Activated naive CD4-positive, alpha-beta T cell treated with anti-CD3 and anti-CD28 coated beads, Interleukin-2, amount 10 ng/mL, durations not matched to agents 7 days and 5 days (primary cell): ENCODE results near the gene KCNJ3.

Experiments
- CTCF ChIA-PET: fragments of 350-600 bp; sonication (Branson Sonifier 250); formaldehyde crosslinking; loops from one replicate; lab custom pipeline; 2021; ENCODE audit warnings: antibody characterized with exemption; lab: Charles Lee
- DNase-seq: peaks from one replicate; pipeline ENCODE4 v3.0.0-alpha.2; 2020
- H3K27ac Mint-ChIP-seq: one replicate; pipeline ENCODE4 v1.8.0; 2021; ENCODE audit warnings: mild to moderate bottlenecking, moderate library complexity, mixed read lengths
- H3K27me3 Mint-ChIP-seq: one replicate; pipeline ENCODE4 v1.8.0; 2021; ENCODE audit warnings: mild to moderate bottlenecking, mixed read lengths
- H3K36me3 Mint-ChIP-seq: one replicate; pipeline ENCODE4 v1.8.0; 2021; ENCODE audit warnings: mixed read lengths
- H3K4me1 Mint-ChIP-seq: one replicate; pipeline ENCODE4 v1.8.0; 2021; ENCODE audit warnings: mixed read lengths
- H3K4me3 Mint-ChIP-seq: one replicate; pipeline ENCODE4 v1.8.0; 2021; ENCODE audit warnings: mild to moderate bottlenecking, moderate library complexity, mixed read lengths
- H3K9me3 Mint-ChIP-seq: one replicate; pipeline ENCODE4 v1.8.0; 2021; ENCODE audit warnings: mixed read lengths

The KCNJ3 gene

DNA sequence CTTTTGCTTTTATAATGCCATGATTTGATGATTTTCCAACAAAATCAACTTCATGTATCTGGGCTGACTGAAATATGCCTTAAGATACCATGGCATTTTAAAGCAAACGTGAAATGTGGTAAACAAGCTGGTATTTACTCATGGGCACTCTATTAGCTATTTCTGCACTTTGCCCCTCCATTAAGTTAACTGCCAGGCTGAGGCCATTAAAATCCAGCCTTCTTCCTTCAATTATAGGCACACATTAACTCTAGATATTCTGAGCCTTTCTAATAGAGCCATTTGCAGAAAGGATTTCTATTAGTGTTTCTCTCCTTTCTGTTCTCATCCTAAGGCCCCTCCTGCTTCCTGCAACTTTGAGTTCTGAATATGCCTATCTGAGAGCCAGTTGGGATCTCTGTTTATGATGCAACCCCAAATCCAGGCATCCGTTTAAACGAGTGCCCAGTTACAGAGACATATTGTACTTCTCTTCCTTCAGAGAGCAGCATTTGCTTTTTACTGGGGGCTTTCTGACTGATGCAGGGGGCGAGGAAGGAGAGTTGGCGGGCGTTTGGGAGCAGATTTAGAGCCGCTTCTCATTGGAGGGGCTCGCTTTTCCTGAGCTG, 1.6 kb upstream of the KCNJ3 start:
- Mint-ChIP-seq H3K27me3 (peaks cover 35% of the 10 kb centered on the region), H3K9me3 (no peaks in the 10 kb centered on the region), H3K36me3 (no peaks in the 10 kb centered on the region), H3K4me1 (no peaks in the 10 kb centered on the region), H3K27ac (no peak overlapping the region), H3K4me3 (no peak overlapping the region)
- CTCF ChIA-PET = no interaction called here
- no peak for DNase-seq

DNA sequence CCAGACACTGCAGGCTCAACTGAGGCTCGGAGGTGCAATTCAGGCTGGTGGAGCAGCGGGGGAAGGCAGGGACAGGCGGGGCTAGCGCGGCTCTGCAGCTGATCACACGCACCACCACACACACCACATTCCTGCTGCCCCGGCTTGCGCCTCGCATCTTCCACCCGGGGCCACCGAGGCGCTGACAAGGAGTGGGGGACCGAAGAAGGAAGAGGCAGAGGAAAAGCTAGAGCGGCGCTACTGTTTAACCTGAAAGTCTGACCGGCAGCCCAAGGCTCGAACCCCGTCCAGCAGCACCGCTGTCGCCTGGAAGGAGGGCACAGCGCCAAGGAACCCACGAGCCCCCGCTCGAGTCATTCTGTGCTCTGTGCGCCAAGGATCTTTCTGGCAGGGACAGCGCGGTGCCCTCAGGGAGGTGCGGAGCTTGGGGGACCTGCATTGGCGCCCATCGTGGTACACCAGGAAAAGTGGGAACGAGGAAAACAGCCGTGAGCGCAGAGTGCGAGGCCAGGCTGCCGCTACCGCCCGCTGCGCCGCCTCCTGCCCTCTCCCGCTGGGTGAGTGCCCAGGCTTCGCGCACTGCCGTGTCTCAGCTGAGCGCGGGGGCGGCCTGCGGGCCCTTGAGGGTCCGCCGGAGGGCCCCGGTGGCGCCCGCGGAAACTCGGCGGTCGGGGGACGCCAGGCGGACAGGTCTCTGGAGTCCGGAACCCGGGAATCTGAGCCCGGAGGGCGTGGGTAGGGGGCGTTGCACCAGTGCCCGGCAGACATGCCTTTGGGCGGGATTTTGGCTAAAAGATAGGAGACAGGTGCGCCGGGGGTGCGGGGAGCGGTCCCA, 860 bp upstream of the KCNJ3 start:
- no peak overlapping the region for H3K4me3 Mint-ChIP-seq
- no peaks in the 10 kb centered on the region for H3K4me1 Mint-ChIP-seq
- H3K27ac Mint-ChIP-seq = peak overlapping the region; percentile 28
- no peaks in the 10 kb centered on the region for H3K9me3 Mint-ChIP-seq
- H3K36me3 Mint-ChIP-seq = no peaks in the 10 kb centered on the region
- peaks cover 35% of the 10 kb centered on the region for H3K27me3 Mint-ChIP-seq
- no peak for DNase-seq
- CTCF ChIA-PET = no interaction called here

DNA sequence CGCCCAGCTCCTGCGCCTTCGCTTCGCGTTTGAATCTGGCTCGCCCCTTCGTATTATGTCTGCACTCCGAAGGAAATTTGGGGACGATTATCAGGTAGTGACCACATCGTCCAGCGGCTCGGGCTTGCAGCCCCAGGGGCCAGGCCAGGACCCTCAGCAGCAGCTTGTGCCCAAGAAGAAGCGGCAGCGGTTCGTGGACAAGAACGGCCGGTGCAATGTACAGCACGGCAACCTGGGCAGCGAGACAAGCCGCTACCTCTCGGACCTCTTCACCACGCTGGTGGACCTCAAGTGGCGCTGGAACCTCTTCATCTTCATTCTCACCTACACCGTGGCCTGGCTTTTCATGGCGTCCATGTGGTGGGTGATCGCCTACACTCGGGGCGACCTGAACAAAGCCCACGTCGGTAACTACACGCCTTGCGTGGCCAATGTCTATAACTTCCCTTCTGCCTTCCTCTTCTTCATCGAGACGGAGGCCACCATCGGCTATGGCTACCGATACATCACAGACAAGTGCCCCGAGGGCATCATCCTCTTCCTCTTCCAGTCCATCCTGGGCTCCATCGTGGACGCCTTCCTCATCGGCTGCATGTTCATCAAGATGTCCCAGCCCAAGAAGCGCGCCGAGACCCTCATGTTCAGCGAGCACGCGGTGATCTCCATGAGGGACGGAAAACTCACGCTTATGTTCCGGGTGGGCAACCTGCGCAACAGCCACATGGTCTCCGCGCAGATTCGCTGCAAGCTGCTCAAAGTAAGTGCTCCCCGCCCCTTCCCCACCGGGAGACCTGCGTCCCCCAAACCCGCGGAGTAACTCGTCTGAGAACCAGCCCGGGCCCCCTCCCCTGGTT, 453 bp downstream of the KCNJ3 start:
- CTCF ChIA-PET = no interaction called here
- no peak overlapping the region for H3K27ac Mint-ChIP-seq
- H3K4me3 Mint-ChIP-seq = no peak overlapping the region
- H3K4me1 Mint-ChIP-seq = no peaks in the 10 kb centered on the region
- H3K9me3 Mint-ChIP-seq = no peaks in the 10 kb centered on the region
- no peak for DNase-seq
- peaks cover 35% of the 10 kb centered on the region for H3K27me3 Mint-ChIP-seq
- no peaks in the 10 kb centered on the region for H3K36me3 Mint-ChIP-seq

DNA sequence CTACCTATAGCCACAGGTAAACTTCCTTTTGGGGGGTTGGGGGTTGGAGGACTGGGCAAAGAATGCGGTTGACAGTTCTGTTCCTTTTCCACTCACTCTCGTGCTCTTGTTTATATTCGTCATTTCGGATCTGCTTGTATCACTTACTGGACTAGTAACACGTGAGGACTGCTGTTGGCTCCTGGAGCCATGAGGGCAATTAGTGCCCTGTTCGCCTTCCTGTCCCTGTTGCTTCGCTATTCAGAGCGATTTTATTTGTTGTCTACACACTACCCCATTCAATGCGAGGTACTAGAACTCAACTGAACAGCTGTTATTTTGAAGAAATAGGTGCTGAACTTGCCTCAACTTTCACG, 1.1 kb downstream of the KCNJ3 start:
- Mint-ChIP-seq H3K27ac (peak overlapping the region; percentile 1), H3K27me3 (peaks cover 35% of the 10 kb centered on the region), H3K4me1 (no peaks in the 10 kb centered on the region), H3K9me3 (no peaks in the 10 kb centered on the region), H3K36me3 (no peaks in the 10 kb centered on the region), H3K4me3 (no peak overlapping the region)
- CTCF ChIA-PET = no interaction called here
- no peak for DNase-seq

DNA sequence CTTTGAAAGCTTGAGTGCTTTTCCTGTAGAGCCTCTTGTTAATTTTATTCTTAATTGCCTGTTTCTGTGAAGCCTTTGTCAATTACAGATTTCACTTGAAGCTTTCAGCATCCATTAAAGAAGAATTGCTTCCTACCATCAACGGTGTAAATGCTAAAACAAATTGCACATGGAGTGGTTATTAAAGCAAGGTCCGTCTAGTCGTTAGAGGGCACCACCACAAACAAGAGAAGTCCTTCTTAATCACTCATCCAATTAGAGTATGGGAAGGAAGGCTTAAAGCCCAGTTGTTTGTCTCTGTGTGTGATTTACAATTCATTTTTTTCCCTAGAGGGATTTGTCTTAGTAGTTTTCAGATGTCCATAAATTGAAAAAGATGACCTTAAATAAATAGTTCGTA, 1.6 kb downstream of the KCNJ3 start:
- Mint-ChIP-seq H3K27me3 (peaks cover 35% of the 10 kb centered on the region), H3K36me3 (no peaks in the 10 kb centered on the region), H3K9me3 (no peaks in the 10 kb centered on the region), H3K4me3 (no peak overlapping the region), H3K4me1 (no peaks in the 10 kb centered on the region), H3K27ac (no peak overlapping the region)
- CTCF ChIA-PET = no interaction called here
- no peak for DNase-seq

DNA sequence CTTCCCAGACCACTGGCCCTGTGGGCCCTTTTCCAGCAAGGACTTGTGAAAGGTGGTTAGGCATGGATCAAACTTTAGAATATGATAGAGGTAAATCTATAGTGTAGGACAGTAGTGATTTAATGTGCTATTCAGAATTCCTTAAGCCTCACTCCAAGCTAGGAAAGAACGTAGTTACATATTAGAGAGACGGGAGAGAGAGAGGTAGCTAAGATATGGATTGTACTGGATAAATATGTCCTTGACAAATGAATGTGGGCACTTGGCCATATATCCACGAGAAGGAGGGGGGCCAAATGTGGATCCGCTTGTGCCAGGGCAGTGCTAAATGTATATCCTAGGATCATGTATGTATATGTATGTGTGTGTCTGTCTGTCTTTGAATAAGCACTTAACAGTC, 6.5 kb downstream of the KCNJ3 start:
- CTCF ChIA-PET = no interaction called here
- H3K9me3 Mint-ChIP-seq = no peaks in the 10 kb centered on the region
- no peak for DNase-seq

DNA sequence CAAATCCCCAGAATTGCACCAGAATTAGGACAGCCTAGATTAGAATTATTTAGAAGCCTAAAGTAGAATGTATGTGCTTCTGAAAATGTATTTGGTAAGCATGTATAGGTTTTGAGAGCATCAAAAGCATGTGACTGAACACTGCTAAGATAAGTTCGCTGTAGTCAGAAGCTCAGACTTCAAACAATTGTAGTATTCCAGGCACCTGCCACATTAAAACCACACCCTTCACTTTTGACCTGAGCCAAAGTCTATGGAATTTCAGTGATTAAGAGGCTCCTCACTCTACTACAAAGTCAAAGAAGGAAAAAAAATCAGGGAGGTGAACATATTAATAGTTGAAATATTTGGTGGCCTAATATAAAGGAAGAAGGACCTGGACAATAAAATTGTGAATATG, 8.2 kb downstream of the KCNJ3 start:
- Mint-ChIP-seq H3K27ac (no peak overlapping the region), H3K4me3 (no peak overlapping the region), H3K9me3 (no peaks in the 10 kb centered on the region), H3K27me3 (no peaks in the 10 kb centered on the region), H3K36me3 (no peaks in the 10 kb centered on the region), H3K4me1 (no peaks in the 10 kb centered on the region)
- no peak for DNase-seq
- CTCF ChIA-PET = no interaction called here

More for the DNA sequence above, 6.5 kb downstream of the KCNJ3 start:
- Mint-ChIP-seq H3K27me3 (no peaks in the 10 kb centered on the region), H3K36me3 (no peaks in the 10 kb centered on the region), H3K27ac (no peak overlapping the region), H3K4me3 (no peak overlapping the region), H3K4me1 (no peaks in the 10 kb centered on the region)

DNA sequence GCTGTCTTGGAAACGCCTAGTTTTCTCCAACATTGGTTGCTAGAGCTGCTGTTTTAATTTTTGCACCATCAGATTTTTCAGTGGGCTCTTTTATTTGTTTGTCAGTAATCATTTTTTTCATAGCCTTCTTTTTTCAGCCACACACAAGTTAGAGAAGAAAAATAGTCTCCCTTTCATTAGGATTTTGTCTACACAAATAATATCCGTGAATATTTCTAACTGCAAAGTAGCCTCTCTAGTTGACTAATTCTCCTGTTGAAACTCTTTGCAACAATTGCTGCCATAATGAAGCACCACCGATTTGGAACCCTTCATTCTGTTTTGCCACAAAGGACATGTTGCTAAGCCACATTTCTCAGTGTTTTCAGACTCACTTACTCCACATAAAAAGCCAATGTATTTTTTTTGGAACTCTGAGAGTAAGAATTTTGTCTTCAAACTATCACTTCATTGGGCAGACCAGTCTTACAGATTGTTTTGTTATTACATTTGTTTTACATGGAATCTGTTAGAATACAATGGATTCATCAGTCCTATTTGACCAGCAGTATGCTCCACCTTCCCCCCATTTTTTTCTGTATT, 9.6 kb downstream of the KCNJ3 start:
- DNase-seq = no peak
- no peaks in the 10 kb centered on the region for H3K27me3 Mint-ChIP-seq

DNA sequence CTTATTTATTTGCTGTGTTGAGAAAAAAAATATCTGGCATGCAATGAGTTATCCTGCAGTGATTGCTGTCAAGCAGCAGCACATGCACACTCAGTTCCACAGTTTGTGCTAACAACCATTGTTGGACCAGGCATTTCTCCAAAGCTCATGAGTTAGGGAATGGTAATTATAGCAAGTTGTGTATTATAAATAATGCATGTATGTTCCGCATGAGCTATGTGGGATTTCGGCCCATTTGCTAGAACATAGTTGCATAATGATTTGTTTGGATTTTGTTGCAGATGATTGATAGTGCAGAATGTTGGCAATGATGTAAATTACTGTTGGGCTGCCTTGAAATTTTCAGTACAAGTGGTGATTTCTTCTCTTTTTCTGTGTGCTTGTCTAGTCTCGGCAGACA, 10.7 kb downstream of the KCNJ3 start:
- no peaks in the 10 kb centered on the region for H3K9me3 Mint-ChIP-seq
- H3K36me3 Mint-ChIP-seq = no peaks in the 10 kb centered on the region
- no peaks in the 10 kb centered on the region for H3K27me3 Mint-ChIP-seq
- H3K27ac Mint-ChIP-seq = no peak overlapping the region
- DNase-seq = no peak
- CTCF ChIA-PET = no interaction called here
- H3K4me1 Mint-ChIP-seq = no peaks in the 10 kb centered on the region
- no peak overlapping the region for H3K4me3 Mint-ChIP-seq

More for the DNA sequence above, 9.6 kb downstream of the KCNJ3 start:
- Mint-ChIP-seq H3K9me3 (no peaks in the 10 kb centered on the region), H3K36me3 (no peaks in the 10 kb centered on the region), H3K4me1 (no peaks in the 10 kb centered on the region), H3K4me3 (no peak overlapping the region), H3K27ac (no peak overlapping the region)
- CTCF ChIA-PET = no interaction called here

DNA sequence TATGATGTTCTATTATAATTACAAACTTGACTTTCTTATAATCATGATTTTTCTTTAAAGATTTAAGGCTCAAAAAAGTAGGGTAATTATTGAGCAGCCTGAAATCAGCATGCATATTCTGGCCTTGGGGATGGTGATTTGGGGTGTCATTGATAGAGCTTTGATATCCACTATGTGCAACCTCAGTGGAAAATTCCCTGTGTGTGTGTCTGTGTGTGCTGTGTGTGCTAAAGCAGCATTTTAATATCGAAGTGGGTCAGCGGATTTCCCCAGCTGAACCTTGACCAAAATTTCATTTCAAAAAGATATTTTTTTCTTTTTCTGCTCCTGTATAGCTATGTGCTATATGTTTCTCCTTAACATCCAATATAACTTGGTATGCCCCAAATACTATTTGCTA, 11.6 kb downstream of the KCNJ3 start:
- no peaks in the 10 kb centered on the region for H3K36me3 Mint-ChIP-seq
- H3K9me3 Mint-ChIP-seq = no peaks in the 10 kb centered on the region
- CTCF ChIA-PET = no interaction called here
- no peak for DNase-seq
- no peak overlapping the region for H3K27ac Mint-ChIP-seq
- no peak overlapping the region for H3K4me3 Mint-ChIP-seq
- no peaks in the 10 kb centered on the region for H3K4me1 Mint-ChIP-seq
- H3K27me3 Mint-ChIP-seq = no peaks in the 10 kb centered on the region

DNA sequence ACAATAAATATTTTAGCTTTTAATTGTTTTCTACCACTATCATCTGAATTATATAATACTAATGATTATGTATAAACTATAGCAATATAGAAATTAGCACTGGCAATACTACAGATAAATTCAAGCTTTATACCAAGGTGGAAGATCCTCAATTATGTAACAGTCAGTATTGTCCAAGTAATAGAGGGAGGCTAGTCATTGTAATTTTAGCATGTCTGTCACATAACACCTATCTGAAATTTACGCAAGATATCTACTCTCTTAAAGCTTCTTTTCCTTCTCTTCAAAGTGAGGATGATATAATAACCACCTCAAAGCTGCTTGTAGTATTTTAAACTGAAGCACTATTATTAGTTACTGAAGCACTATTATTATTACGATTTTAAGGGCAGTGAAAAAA, 12.2 kb downstream of the KCNJ3 start:
- no peaks in the 10 kb centered on the region for H3K4me1 Mint-ChIP-seq
- DNase-seq = no peak
- H3K4me3 Mint-ChIP-seq = no peak overlapping the region
- H3K9me3 Mint-ChIP-seq = no peaks in the 10 kb centered on the region
- CTCF ChIA-PET = no interaction called here
- no peaks in the 10 kb centered on the region for H3K27me3 Mint-ChIP-seq
- no peaks in the 10 kb centered on the region for H3K36me3 Mint-ChIP-seq
- H3K27ac Mint-ChIP-seq = no peak overlapping the region

DNA sequence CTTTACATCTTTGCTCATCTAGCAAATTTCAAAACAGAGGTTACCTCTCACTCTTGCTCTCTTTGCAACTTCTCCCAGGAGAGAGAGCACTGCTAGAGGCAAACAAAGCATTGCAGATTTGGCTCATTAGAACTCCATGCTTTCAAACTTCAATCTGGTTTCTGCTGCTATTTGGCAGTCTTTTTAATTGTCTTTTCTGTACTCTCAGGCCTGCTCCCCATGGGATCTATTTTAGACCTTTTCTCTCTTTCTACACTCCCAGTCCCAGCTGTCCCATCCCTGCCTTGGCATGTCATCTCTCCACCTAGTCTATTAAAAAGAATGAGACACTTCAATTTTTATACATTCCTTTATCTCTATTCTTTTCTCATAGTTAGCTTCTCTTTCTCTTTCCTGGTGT, 15.2 kb downstream of the KCNJ3 start:
- CTCF ChIA-PET = no interaction called here
- no peak for DNase-seq
- Mint-ChIP-seq H3K36me3 (no peaks in the 10 kb centered on the region), H3K27ac (no peak overlapping the region), H3K27me3 (no peaks in the 10 kb centered on the region), H3K4me1 (no peaks in the 10 kb centered on the region), H3K9me3 (no peaks in the 10 kb centered on the region), H3K4me3 (no peak overlapping the region)

DNA sequence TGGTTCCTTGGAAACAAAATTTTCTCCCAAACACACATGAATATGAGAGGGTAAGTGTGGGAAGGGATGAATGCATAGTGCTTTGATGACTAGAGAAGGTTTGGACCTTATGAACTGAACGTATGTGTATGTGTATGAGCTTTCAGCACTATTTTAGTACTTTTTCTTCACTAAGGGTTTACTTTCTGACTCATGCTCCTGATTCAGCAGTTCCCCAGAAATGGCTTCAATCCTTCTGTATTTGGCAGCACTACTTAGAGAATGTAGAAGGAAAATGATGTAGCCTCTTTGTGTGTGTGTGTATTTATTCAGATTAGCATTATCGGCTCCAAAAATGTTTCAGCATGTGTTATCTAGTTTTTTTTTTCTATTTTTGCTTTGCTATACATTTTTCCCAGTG, 22.2 kb downstream of the KCNJ3 start:
- Mint-ChIP-seq H3K36me3 (no peaks in the 10 kb centered on the region), H3K4me3 (no peak overlapping the region), H3K27me3 (no peaks in the 10 kb centered on the region), H3K27ac (no peak overlapping the region), H3K4me1 (no peaks in the 10 kb centered on the region), H3K9me3 (no peaks in the 10 kb centered on the region)
- CTCF ChIA-PET = no interaction called here
- no peak for DNase-seq

DNA sequence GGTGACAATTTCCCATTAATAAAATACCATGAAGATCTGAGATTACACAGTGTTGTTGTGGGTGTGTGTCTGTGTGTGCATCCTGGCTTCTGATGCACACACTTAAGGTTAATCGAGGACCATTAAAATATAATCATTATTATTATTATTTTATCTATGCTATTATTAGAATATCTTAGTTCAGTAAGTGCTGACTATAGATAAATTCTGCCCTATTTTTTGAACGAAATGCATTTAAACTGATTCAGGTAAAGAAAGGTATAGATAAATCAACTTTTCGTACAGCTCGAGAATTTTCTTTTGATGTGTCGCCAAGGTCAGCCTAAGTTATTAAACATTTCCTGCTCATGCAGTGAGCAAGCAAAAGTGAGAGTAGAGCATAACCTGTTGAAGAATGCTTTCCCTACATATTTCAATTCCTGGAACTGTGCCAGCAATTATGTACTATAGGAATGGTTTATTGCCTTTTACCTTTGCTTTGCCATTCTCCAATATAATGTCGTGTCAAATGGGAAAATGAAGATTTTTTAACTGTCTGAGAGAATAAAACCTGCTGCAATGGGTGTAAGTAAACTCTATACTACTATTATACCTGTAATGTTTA, 25.8 kb downstream of the KCNJ3 start:
- no peaks in the 10 kb centered on the region for H3K9me3 Mint-ChIP-seq
- no peak for DNase-seq
- no peak overlapping the region for H3K4me3 Mint-ChIP-seq
- no peak overlapping the region for H3K27ac Mint-ChIP-seq
- no peaks in the 10 kb centered on the region for H3K36me3 Mint-ChIP-seq
- no peaks in the 10 kb centered on the region for H3K4me1 Mint-ChIP-seq
- no peaks in the 10 kb centered on the region for H3K27me3 Mint-ChIP-seq
- CTCF ChIA-PET = no interaction called here
